H9 (cell line): ENCODE data around the gene RTL5. TPM values are rescaled to one million over a fixed set of nuclear protein-coding genes. Genes with fewer than 3 reads are reported as not detected.

ENCODE experiments used
- DNase-seq: peaks from one replicate; pipeline ENCODE4 v3.0.0-alpha.2; 2017
- H2AFZ ChIP-seq: one replicate; pipeline ENCODE4 v1.6.1; 2013; ENCODE audit warnings: mild to moderate bottlenecking, low read length, control low read depth, moderate library complexity
- H2AK5ac ChIP-seq: 2 replicates; pipeline ENCODE4 v1.6.1; 2013; ENCODE audit warnings: low read length, control low read depth, mixed read lengths; ENCODE audit not compliant: insufficient read length
- H2BK120ac ChIP-seq: one replicate; pipeline ENCODE4 v1.6.1; 2013; ENCODE audit warnings: low read depth, mild to moderate bottlenecking, low read length, control low read depth, inconsistent platforms; ENCODE audit not compliant: poor library complexity, severe bottlenecking
- H2BK12ac ChIP-seq: 2 replicates; pipeline ENCODE4 v1.6.1; 2013; ENCODE audit warnings: low read length, control low read depth, mixed read lengths, low read depth; ENCODE audit not compliant: insufficient read length
- H2BK15ac ChIP-seq: 2 replicates; pipeline ENCODE4 v1.6.1; 2013; ENCODE audit warnings: low read depth, low read length, control low read depth
- H2BK20ac ChIP-seq: one replicate; pipeline ENCODE4 v1.6.1; 2013; ENCODE audit warnings: low read depth, mild to moderate bottlenecking, low read length, control low read depth, inconsistent platforms; ENCODE audit not compliant: poor library complexity, severe bottlenecking
- H2BK5ac ChIP-seq: 2 replicates; pipeline ENCODE4 v1.6.1; 2013; ENCODE audit warnings: low read length, control low read depth, mixed read lengths; ENCODE audit not compliant: insufficient read length
- H3K14ac ChIP-seq: 2 replicates; pipeline ENCODE4 v1.6.1; 2013; ENCODE audit warnings: low read length, control low read depth; ENCODE audit not compliant: insufficient read depth
- H3K18ac ChIP-seq: 2 replicates; pipeline ENCODE4 v1.6.1; 2013; ENCODE audit warnings: low read depth, mild to moderate bottlenecking, mixed read lengths, low read length, control low read depth; ENCODE audit not compliant: insufficient read length
- H3K23ac ChIP-seq: 2 replicates; pipeline ENCODE4 v1.6.1; 2013; ENCODE audit warnings: low read length, control low read depth, mixed read lengths, low read depth; ENCODE audit not compliant: insufficient read length
- H3K23me2 ChIP-seq: 2 replicates; pipeline ENCODE4 v1.6.1; 2013; ENCODE audit warnings: low read depth, mild to moderate bottlenecking, mixed read lengths, low read length, control low read depth; ENCODE audit not compliant: insufficient read length, poor library complexity, severe bottlenecking
- H3K27ac ChIP-seq: 2 replicates; pipeline ENCODE4 v1.5.1; 2013; ENCODE audit warnings: low read length, control low read depth, mixed read lengths, low read depth; ENCODE audit not compliant: insufficient read length
- H3K27me3 ChIP-seq: 2 replicates; pipeline ENCODE4 v1.6.1; 2013; ENCODE audit warnings: low read length, control low read depth, inconsistent platforms; ENCODE audit not compliant: insufficient read depth
- H3K4ac ChIP-seq: 2 replicates; pipeline ENCODE4 v1.6.1; 2013; ENCODE audit warnings: low read depth, mild to moderate bottlenecking, control low read depth, inconsistent platforms, low read length, moderate library complexity
- H3K4me1 ChIP-seq: 2 replicates; pipeline ENCODE4 v1.6.1; 2013; ENCODE audit warnings: low read length, control low read depth, inconsistent platforms; ENCODE audit not compliant: insufficient read depth
- H3K4me2 ChIP-seq: 2 replicates; pipeline ENCODE4 v1.6.1; 2013; ENCODE audit warnings: low read length, control low read depth, mixed read lengths; ENCODE audit not compliant: insufficient read length, insufficient read depth
- H3K56ac ChIP-seq: 2 replicates; pipeline ENCODE4 v1.6.1; 2013; ENCODE audit warnings: low read depth, mild to moderate bottlenecking, mixed read lengths, low read length, control low read depth; ENCODE audit not compliant: insufficient read length
- H3K79me1 ChIP-seq: 2 replicates; pipeline ENCODE4 v1.6.1; 2013; ENCODE audit warnings: low read depth, mild to moderate bottlenecking, moderate library complexity, low read length, control low read depth, inconsistent platforms; ENCODE audit not compliant: insufficient read depth, poor library complexity, severe bottlenecking
- H3K79me2 ChIP-seq: 2 replicates; pipeline ENCODE4 v1.6.1; 2013; ENCODE audit warnings: low read length, control low read depth, inconsistent platforms; ENCODE audit not compliant: insufficient read depth
- H3K9ac ChIP-seq: 2 replicates; pipeline ENCODE4 v1.6.1; 2013; ENCODE audit warnings: low read length, control low read depth, mixed read lengths; ENCODE audit not compliant: insufficient read length; ENCODE audit errors: extremely low read depth
- H3K9me3 ChIP-seq: one replicate; pipeline ENCODE4 v1.6.1; 2013; ENCODE audit warnings: low read depth, low read length, inconsistent platforms; ENCODE audit not compliant: control insufficient read depth
- H3T11ph ChIP-seq: one replicate; pipeline ENCODE4 v1.6.1; 2013; ENCODE audit warnings: mild to moderate bottlenecking, low read length, control low read depth, inconsistent platforms
- H4K20me1 ChIP-seq: one replicate; pipeline ENCODE4 v1.6.1; 2013; ENCODE audit not compliant: control insufficient read depth, insufficient read length, insufficient read depth
- H4K5ac ChIP-seq: 2 replicates; pipeline ENCODE4 v1.6.1; 2013; ENCODE audit warnings: low read depth, mild to moderate bottlenecking, mixed read lengths, low read length, control low read depth; ENCODE audit not compliant: insufficient read length
- H4K8ac ChIP-seq: replicated peaks from 2 replicates; pipeline ENCODE4 v1.6.1; 2013; ENCODE audit warnings: low read length, control low read depth, mixed read lengths, low read depth; ENCODE audit not compliant: insufficient read length
- H4K91ac ChIP-seq: 2 replicates; pipeline ENCODE4 v1.6.1; 2013; ENCODE audit warnings: low read depth, mild to moderate bottlenecking, moderate library complexity, mixed read lengths, low read length, control low read depth; ENCODE audit not compliant: insufficient read length
- H3K27ac Mint-ChIP-seq, 3 experiments: 2 replicates in 2 of 3; 3 replicates in 1 of 3; pipeline ENCODE4 v1.8.0; 2020 to 2021; ENCODE audit warnings: mixed read lengths in 3 of 3, mild to moderate bottlenecking in 1 of 3, moderate library complexity in 1 of 3
- H3K27me3 Mint-ChIP-seq: 2 replicates; pipeline ENCODE4 v1.8.0; 2021; ENCODE audit warnings: low read depth, mild to moderate bottlenecking, moderate library complexity, mixed read lengths
- H3K36me3 Mint-ChIP-seq, 3 experiments: 2 replicates in 2 of 3; 3 replicates in 1 of 3; pipeline ENCODE4 v1.8.0; 2020 to 2021; ENCODE audit warnings: low read depth in 3 of 3, mixed read lengths in 3 of 3; ENCODE audit not compliant: insufficient read depth in 1 of 3
- H3K4me1 Mint-ChIP-seq, 2 experiments: 2 replicates each; pipeline ENCODE4 v1.8.0; 2020; ENCODE audit warnings: mixed read lengths in 2 of 2
- H3K4me3 Mint-ChIP-seq, 2 experiments: 2 replicates in 1 of 2; 3 replicates in 1 of 2; pipeline ENCODE4 v1.8.0; 2020 to 2021; ENCODE audit warnings: mild to moderate bottlenecking in 2 of 2, mixed read lengths in 2 of 2, moderate library complexity in 1 of 2
- H3K9me3 Mint-ChIP-seq, 2 experiments: 2 replicates in 1 of 2; 3 replicates in 1 of 2; pipeline ENCODE4 v1.8.0; 2020; ENCODE audit warnings: mild to moderate bottlenecking in 2 of 2, mixed read lengths in 2 of 2, moderate library complexity in 1 of 2
- CTCF ChIP-seq: fragments of 200-600 bp; sonication (generic); conservative IDR thresholded peaks from 3 replicates; pipeline ENCODE4 v1.8.0; 2021; ENCODE audit warnings: antibody characterized with exemption, mild to moderate bottlenecking
- WGBS: extraction: QIAGEN DNeasy Blood & Tissue Kit; methylation state at CpG from one replicate; pipeline ENCODE4 v1.1.7; 2013; ENCODE audit warnings: missing lambda C conversion rate, low lambda C conversion rate, mixed read lengths; ENCODE audit not compliant: insufficient read length; ENCODE audit errors: extremely low coverage; 5-methylcytosine and 5-hydroxymethylcytosine counted together
- total RNA-seq: library from RNA; stranded (reverse); gene quantifications from 2 replicates; pipeline ENCODE4 v1.2.1, GENCODE V29; 2021

The RTL5 gene
- total RNA-seq, 1 experiment from 2014 or later = 1.2 TPM

DNA sequence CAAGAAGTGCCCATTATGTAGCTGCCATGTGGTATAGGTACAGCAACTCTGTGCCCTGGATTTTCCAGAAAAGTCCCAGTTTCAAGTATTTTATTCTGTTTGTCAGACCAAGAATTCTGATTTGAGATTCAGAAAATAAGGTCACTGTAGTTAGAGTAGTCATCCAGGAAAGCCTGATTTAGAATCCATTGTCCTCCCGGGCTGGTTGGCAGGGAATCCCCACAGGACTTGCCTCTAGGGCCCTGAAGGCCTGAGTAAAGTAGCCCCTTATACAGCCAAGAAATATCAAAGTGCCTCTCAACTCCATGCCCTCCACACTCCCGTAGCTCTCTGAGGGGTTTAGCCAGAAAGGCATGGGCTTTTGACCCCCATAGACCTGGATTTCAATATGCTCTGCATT, 36.3 kb downstream of the RTL5 start:
- Histone ChIP-seq H3K9ac (no peak overlapping the region), H2AK5ac (no peak overlapping the region), H3K23me2 (no peaks in the 10 kb centered on the region), H3K18ac (no peak overlapping the region), H3K27ac (no peak overlapping the region), H2BK5ac (no peak overlapping the region), H3K9me3 (peaks cover 28% of the 10 kb centered on the region), H3T11ph (no peak overlapping the region), H2BK120ac (no peak overlapping the region), H3K79me1 (no peaks in the 10 kb centered on the region), H3K23ac (no peak overlapping the region), H3K4ac (no peak overlapping the region), H3K14ac (no peak overlapping the region), H4K8ac (no peak overlapping the region), H3K27me3 (no peaks in the 10 kb centered on the region), H4K91ac (no peak overlapping the region), H3K56ac (no peak overlapping the region), H2AFZ (no peak overlapping the region), H4K5ac (no peak overlapping the region), H4K20me1 (no peaks in the 10 kb centered on the region), H3K4me2 (no peak overlapping the region), H2BK15ac (no peak overlapping the region), H3K79me2 (no peaks in the 10 kb centered on the region), H3K4me1 (no peaks in the 10 kb centered on the region), H2BK12ac (no peak overlapping the region), H2BK20ac (no peak overlapping the region)
- Mint-ChIP-seq H3K36me3 (peaks cover 5 to 9% (median 6%) of the 10 kb centered on the region in 3 experiments; a peak in 4 of 7 replicates), H3K4me3 (no peak overlapping the region), H3K27me3 (no peaks in the 10 kb centered on the region; the same call in 1 of the 2 replicates), H3K4me1 (peaks cover 0 to 3% of the 10 kb centered on the region in 2 experiments; a peak in 3 of 4 replicates), H3K9me3 (peaks cover 63 to 71% of the 10 kb centered on the region in 2 experiments), H3K27ac (no peak overlapping the region)
- DNase-seq = no peak
- no CpG with 5 or more reads among the region's 2 CpGs for WGBS
- no peak for TF ChIP-seq CTCF
